Left hindlimb (tissue), 1 donor: ENCODE results near the gene DYSF.

Experiments used
- DNase-seq: peaks from one replicate; pipeline ENCODE4 v3.0.0-alpha.2; 2018

The DYSF gene

DNA sequence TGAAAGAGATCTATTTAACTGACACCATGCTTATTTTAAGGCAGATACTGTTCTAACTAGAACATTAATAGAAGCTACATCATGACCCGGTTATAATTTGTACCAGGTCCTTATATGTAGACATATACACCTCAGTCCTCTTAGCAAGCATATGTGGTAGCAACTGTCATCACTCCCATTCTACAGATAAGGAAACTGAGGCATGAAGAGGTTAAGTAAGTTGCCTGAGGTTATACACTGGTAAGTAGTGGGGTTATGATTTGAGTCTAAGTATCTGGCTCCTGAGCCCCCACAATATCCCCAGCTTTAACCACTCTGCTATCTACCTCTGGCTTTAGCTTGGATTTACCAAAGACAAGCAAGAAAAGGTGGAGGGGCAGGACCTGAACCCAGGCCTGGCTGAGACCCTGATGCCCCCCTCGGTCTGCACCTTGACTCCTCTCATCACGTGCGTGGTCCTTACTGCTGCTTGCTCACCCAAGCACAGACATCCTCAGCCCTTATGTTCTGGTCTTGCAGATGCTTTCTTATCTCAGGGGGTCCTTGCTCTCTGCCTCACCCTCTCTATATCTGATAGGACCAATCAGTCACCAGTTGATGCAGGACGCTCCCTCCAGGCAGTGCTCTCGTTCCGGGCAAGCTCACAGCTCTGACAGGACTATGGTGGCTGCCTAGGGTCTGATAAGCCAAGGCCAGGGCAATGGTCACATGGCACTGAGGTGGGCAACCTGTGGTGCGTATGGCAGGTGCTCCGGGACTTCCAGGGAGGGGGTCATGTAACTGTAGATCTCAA lies 4.0 kb downstream of the DYSF start:
- no peak for DNase-seq

DNA sequence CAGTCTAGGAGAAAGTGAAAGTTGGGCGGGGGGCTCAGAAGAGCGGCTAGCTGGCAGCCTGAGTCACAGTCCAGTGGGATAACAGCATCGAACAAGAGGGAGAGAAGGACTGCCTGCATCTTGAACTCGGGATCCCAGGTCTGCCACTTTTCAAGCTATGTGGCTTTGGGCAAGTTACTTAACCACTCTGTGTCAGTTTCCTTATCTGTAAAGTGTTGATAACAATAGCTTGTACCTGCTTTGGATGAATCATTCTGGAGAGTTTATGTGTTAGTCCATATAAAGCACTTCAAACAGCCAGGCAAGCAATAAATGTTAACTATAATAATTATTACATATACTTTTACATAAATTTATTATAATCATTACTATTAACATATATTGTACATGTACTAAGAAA lies 4.6 kb downstream of the DYSF start:
- DNase-seq = no peak

DNA sequence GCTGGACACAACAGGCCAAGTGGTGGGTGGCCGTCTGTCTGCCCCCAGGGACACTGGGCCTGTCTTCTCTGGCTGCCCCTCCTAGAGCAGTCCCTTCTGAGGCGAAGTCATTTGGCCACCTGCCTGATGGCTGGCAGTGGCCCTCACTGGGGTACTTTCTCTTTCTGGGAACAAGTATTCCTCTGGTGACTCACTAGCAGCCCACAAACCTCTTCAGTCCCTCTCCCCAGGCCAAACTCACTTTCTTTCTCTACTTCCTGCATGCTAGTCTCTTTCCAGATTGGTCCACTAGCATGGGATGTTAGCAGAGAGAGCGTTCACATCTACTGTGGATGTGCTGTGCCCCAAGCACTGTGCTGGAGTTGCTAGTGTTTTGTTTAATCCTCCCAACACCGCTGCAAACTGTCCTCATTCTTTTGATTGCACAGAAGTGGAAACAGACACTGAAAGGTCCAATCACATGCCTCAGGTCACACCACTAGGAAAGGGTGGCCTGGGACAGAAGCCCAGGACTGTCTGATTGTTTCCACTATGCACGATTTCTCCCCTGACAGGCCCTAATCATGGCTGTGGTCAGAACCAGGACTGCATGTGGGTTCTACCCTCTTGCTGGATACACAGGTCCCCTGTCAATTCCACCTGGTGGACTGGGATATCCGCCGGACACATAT lies 5.2 kb downstream of the DYSF start:
- DNase-seq = no peak

DNA sequence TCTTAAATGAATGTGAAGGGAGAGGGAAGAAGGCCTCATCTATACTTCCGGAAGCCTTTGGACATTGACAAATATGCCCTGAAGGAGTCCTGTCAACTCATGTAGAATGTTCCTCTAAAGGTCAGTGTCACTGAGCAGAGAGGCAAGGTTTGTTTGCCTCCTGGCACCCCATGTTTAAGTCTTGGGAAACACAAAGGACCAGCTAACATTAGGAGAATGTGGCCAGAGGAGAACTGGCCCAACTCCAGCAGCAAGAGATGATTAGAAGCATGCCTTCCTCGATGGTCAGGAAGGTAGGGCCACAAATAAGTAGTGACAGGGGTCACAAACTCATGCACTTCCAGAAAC lies 5.7 kb downstream of the DYSF start:
- DNase-seq = no peak

DNA sequence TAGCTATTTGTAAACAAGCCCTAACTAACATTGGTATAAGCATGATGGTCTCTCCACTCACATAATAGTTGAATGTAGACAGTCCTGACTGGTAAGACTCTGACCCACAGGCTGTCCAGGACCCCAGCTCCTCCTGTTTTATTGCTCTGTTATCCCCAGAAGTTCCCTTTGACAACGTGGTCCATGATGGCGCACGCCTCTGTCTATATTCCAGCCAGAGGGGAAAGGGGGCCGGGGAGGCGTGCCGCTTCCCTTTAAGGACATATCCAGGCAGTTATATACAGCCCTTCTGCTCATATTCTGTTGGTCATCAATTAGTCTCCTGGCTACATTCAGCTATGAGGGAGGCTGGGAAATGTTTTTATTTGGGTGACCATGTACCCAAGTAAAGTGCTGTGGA lies 6.7 kb downstream of the DYSF start:
- no peak for DNase-seq

DNA sequence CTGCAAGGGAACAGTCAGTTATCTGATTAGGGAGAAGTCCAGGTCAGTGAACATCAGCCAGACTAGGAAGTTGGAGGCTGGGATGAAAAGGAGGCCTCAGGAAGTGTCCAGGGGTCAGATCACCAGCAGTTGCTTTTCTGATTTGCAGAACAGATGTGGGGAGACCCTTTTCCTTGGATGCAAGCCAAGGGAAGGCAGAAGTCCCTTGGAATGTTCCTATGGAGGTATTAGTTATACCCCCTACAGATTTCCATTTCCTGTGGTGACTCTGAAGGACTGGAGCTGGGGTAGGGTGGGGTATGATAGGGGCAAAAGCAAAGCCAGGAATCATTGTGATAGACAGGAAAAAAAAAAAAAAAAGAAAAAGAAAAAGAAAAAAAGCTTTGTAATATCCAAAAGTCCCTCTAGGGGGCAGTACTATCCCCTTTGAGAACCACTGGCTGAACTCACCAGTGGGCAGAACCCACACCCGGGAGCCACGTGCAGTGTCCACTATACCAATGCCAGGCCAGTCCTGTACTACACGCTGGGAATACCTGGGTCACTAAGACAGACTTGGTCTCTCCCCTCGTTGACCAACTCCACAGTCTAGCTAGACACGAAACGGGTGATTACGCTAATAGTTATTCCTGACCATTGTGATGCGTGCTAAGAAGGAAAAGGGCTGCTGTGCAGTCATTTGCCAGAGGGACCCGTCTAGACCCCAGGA lies 7.4 kb downstream of the DYSF start:
- DNase-seq = no peak

DNA sequence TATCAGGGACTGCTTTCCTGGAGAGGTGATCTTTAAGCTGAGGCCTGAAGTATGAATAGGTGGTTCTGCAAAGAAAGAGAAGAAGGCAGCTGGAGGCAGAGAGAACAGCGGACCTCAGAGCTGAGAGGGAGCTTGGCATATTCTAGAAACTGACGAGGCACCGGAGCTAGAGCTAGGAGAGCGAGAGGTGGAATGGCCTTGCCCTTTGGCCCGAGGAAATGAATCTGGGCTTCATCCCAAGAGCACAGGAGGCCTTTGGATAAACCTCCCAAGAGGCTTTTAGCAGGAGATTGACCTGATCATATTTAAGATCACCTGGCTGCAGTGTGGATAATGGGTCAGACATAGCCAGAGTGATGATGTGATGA lies 7.9 kb downstream of the DYSF start:
- DNase-seq = no peak

DNA sequence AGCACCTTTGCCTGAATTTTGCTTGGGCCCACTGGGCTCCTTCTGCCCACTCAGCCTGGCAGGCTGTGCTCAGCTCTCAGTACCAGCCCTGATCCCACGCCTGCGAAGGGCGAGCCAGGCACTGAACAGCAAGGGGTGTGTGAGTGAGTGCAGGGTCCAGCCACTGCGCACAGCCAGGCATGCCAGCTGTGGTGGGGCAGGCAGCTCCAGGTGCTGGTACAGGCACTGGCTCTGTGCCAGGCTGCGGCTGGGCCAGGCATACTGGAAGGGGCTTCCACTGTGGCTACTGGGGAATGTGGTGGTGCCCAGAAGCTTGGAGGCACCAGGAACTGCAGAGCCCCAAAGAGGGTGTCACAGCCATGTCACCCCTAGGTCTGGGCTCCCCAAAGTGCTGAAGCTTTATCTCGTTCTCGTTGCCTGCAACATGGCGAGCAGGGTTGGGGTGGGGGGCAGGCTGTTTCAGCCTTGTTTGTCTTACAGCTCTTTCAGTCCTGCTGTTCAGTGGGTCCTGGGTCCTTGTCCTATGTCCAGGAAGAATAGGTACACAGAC lies 8.8 kb downstream of the DYSF start:
- DNase-seq = no peak

DNA sequence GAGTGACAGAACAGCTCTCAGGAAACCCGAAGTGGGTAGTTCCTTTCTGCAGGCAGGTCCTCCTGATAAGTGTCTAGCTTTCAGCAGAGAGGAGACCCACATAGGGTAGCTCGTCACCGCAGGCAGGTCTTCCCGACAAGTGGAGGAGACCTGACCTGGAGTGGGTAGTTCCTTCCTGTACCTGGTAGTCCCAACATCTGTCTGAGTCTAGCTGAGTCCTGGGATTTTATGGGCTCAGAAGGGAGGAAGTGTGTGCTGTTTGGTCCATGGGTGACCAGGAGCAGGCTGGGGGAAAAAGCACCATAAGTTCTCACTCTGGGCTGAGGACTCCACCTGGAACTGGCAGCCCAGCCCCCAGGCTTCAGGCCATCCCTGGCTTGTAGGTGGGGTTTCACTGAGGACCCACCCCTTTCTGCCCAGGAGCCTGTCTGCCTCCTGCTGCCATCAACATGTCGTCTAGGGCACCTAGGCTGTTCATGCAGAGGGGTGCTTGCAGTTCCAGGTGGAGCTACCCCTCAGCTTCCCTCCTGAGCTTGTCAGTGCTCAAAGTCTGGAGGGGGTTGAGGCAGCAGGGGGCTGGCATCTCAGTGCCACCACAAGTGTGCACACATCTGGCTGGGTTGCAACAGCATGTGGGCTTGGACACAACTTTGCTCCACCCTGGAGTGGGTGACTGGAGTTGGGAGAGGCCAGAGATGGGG lies 9.4 kb downstream of the DYSF start:
- DNase-seq = no peak

DNA sequence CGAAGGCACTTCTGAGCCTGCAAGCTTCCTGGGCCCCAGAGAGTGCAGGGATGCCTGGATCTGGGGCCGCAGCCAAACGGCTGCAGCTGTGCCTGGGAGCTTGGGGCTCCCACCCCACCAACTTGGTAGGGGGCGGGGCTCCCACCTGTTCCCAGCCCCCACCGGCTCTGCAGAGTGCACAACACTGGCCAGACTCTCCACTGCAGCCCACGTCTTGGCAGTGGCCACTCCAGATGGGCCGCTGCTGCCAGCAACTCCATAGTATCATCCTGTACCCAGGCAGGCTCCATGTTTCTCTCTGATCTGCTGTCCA lies 9.9 kb downstream of the DYSF start:
- DNase-seq = no peak

DNA sequence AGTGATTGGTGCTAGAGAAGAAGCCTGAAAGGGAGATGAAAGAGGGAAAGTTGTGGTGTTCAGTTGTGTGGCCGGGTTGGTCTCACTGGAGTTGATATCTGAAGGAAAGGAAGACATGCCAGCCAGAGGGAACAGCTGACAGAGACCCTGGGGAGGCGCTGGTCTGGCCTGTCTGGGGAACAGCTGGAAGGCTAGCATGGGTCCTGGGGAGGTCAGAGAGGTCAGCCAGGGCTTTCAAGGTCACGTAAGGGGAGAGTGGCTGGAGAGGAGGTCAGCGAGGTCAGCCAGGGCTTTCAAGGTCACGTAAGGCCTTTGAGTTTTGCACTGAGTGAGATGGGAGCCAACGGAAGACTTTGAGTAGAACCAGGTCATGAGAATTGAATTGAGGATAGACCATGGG lies 11.0 kb downstream of the DYSF start:
- DNase-seq = no peak

DNA sequence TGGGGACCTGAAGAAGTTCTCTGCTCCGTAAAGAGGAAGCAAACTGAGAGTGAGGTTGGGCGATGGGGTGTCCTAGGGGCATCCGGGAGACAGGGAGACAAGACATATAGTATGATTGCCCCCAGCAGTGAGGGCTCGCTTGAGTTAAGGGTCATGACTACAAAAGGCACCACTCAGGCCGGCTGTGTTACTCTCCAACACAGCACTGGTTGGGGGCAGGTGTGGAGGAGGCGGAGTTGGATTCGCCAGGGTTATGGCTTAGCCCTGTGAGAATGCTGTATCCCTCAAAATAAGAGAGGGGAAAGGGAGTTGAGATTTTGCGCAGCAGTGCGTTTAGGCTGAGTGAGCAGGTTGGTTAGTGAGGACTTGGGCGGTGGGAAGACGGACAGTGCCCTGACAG lies 12.0 kb downstream of the DYSF start:
- DNase-seq = no peak

DNA sequence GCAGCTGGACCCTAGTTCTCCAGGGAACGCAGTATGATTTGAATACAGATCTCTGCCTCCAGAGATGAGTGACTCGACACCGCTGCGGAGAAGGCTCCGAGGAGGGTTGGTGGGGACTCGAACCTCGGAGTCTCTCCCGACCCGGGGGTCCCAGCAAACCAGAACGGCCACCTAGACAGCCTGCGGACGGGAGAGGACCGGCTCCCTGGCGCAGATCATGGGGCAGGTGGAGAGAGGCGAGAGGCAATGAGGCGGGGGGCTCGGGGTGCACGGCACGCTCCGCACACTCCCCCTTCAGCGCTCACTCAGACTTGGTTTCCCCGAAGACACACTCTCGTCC lies 12.6 kb downstream of the DYSF start:
- DNase-seq = no peak

DNA sequence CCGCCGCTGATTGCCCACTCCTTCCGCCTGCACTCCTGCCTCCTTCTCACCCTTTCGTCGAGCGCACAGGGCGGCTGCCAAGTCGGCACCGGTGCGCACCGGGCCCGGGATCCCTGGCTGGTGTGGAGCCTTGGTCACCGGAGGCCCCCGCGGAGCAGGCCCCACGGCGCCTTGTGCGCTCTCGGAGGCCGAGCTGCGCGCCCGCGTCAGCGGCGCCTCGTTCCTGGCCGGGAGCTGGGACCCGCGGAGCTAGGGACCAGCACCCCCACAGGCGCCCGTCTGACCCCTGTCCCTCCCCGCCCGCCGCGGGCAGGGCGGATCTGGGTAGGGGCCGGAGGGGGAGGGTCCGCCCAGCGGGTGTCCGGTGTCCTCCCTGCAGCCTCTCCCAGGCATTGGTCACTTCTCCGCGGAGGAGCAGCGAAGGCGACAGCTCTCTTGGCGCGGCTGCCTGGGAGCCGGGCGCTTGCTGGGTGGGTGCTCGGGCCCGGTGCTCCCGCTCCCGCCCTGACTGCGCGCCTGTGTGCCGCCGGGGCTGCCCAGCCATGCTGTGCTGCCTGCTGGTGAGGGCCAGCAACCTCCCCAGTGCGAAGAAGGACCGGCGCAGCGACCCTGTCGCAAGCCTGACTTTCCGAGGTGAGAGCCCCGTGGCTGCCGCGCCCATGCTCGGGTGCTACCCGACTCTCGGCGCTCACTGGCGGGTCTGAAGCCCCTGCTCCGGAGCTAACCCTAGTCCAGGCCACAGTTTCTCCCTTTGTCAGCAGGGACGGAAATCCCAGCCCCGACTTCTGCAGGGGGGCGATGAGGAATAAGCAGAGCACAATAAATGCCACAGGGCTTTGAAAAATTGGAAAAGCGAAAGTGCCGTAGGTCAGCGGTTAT lies 13.2 kb downstream of the DYSF start:
- peak; percentile 62 for DNase-seq

DNA sequence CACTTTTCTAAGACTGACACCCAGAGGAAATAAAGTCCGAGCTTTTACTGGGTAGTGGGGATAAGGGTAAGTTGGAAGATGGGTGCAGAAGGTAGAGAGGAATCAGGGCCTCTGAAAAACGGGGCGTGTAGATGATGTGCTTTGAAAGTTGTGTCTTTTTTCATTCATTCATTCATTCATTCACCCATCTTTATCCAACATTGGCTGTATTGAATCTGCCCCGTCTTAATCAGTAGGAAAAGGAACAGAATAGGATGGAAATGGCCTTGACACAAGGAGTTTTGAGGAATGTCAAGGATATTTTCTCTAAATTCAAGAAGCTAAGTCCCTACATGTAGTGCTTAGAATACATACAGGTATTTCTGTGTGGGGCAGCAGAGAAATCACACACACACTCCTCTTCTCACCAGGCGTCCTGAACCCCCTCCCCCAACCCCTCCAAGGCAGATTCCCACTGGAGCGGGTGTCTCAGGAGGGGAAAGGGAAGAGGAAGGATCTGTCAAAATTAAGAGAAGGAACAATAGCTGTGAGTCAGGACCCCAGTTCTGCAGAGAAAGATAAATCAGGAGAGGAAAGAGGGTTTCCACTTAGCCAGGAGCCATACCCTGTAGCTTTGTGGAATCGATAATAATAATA lies 13.9 kb downstream of the DYSF start:
- DNase-seq = no peak

DNA sequence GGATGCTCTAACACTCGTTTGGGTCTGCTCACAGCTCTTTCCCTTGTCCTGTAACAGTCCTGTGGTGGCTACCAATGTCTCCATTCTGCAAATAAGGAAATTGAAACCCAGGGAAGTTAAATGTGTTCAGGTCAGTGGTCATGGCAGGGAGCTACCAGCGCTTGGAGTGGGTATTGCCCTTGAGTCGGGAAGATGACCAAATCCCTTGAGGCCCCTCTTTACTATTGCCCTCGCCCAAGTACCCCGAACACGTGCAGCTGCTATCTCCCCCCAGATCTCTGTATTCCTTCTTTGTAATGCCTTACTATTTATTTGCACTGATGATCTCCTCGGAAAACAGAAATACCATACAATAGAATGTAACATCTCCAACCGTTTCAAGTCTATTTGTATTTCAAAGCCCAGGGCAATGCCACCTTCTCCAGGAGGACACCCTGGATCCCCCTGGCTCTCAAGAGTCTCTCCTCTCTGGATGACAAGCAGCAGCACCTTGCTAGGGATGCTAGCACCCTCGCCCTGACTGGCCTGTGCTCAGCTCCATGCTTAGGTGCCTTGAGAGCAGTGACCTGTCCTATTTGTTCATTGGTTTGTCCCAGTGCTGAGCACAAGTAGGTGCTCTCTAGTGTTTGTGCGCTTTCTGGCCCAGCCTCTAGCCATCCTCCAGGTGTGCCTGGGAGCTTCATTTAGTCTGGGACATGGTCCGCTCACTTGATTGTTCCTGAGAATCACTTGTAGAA lies 15.1 kb downstream of the DYSF start:
- no peak for DNase-seq

DNA sequence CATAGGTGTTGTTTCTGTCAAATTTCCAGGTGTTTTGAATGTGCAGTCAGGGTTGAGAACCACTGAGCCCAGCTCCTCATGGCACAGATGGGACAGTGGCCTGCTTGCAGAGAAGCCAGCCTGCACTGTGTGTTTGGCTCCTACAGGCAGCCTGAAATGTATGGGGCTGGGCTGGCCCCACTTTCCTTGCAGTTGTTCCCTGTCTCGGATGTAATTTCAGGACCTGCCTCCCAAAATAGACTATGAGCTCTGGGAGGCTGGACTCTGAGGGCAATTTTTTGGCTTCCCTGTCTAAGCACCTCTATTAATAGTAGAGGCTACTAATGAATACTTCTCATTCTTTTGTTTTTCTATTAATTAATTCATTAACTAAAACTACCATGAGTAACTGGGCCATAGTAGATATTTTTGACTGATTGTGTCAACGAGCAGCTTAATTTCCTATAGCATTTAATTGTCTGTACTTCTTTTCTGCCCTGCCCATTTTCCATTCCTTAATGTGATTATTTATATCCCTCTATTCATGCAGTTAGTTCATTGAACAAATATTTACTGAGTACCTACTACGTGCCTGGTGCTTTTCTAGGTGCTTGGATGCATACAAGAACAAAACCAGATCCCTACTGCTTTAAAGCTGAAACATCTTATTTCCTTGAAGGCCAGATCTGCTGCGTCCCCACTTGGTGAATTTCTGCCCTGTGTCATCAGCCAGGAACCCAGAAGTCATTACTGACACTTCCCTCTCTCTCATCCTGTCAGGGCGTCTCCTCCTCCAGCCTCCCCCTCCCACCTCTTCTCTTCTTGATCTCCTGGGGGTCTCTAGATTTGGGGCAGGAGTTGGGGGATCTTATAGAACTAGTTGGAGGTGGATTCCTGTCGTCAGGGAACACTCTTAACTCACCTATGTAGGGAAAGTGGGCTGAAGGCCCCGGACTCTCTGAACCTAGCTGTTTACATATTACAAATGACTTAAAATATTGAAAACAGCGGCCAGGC lies 16.3 kb downstream of the DYSF start:
- no peak for DNase-seq

DNA sequence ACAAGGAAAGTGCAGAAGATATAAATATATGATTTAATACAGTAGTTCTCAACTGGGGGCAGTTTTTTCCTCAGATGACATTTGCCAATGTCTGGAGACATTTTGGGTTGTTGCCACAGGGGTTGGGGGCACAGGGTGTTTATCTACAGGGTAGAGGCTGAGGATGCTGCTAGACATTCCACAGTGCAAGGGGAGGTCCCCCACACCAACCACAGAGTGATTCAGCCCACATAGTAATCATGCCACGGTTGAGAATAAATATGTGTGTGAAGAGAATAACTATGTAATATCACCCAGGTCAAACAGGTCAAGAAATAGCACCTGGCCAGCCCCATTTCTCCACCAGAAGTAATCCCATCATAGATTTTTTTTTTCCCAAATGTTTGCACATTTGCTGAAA lies 17.9 kb downstream of the DYSF start:
- no peak for DNase-seq

DNA sequence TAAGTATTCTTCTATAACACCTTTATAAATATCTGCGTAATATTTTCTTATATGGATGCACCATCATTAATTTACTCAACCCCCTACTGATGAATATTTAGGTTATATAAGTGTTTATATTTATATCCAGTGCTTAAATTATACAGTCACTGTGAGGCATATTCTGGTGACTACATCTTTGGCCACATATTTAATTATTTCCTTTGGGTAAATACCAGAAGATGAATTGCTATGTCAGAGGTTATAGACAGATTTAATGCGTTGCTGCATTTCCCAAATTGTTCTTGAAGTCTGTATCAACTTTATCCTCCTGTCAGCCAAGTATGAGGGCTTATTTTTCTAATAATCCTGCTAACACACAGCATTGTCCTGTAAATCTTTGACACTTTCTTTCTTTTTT lies 18.7 kb downstream of the DYSF start:
- DNase-seq = no peak
